Left kidney (tissue), 2 donors: ENCODE results near the gene FNDC3B. TPM values are rescaled to one million over a fixed set of nuclear protein-coding genes. Genes with fewer than 3 reads are reported as not detected.
"Not testable (repeated sequence)": the region's sequence is repeated elsewhere in the genome, so short reads cannot be mapped to it uniquely, and the experiment has no call there.

ENCODE experiments used
- DNase-seq: peaks from one replicate; pipeline ENCODE4 v3.0.0-alpha.2; 2013
- polyA plus RNA-seq: library from polyadenylated mRNA; unstranded; fragments of 120-200 nt; gene quantifications from one replicate; pipeline ENCODE4 v1.2.1, GENCODE V29; 2013; ENCODE audit not compliant: insufficient read length

The FNDC3B gene
- polyA plus RNA-seq, 1 donor = 62.2 TPM

- DNase-seq = not testable (repeated sequence)
Measured at GRCh38 chr3:172093581-172094443, 54.4 kb downstream of the FNDC3B start.

GRCh38 chr3:172094621-172095557 lies 55.5 kb downstream of the FNDC3B start:
- DNase-seq = no peak

GRCh38 chr3:172096881-172097420 lies 57.6 kb downstream of the FNDC3B start:
- no peak for DNase-seq

GRCh38 chr3:172097585-172097984 lies 58.2 kb downstream of the FNDC3B start:
- DNase-seq = no peak

GRCh38 chr3:172098698-172099494 lies 59.5 kb downstream of the FNDC3B start:
- DNase-seq = no peak

GRCh38 chr3:172099495-172099808 lies 60.1 kb downstream of the FNDC3B start:
- no peak for DNase-seq

- no peak for DNase-seq
Measured at GRCh38 chr3:172100482-172100881, 61.1 kb downstream of the FNDC3B start.

GRCh38 chr3:172101107-172101506 lies 61.7 kb downstream of the FNDC3B start:
- DNase-seq = no peak

GRCh38 chr3:172102123-172102882 lies 62.9 kb downstream of the FNDC3B start:
- DNase-seq = no peak

GRCh38 chr3:172102883-172103310 lies 63.5 kb downstream of the FNDC3B start:
- no peak for DNase-seq

GRCh38 chr3:172103724-172104123 lies 64.3 kb downstream of the FNDC3B start:
- DNase-seq = no peak

- peak; percentile 76 for DNase-seq
Measured at GRCh38 chr3:172104471-172105072, 65.2 kb downstream of the FNDC3B start.

GRCh38 chr3:172106037-172106954 lies 66.9 kb downstream of the FNDC3B start:
- no peak for DNase-seq

- DNase-seq = no peak
Measured at GRCh38 chr3:172106989-172107388, 67.6 kb downstream of the FNDC3B start.

GRCh38 chr3:172107403-172107802 lies 68.0 kb downstream of the FNDC3B start:
- DNase-seq = no peak

- DNase-seq = no peak
Measured at GRCh38 chr3:172110127-172110779, 70.9 kb downstream of the FNDC3B start.

- no peak for DNase-seq
Measured at GRCh38 chr3:172111163-172111562, 71.8 kb downstream of the FNDC3B start.

- DNase-seq = no peak
Measured at GRCh38 chr3:172112078-172112733, 72.8 kb downstream of the FNDC3B start.
